Testis (tissue), 2 donors: ENCODE results near the gene MAPKAPK2.

Source experiments
- POLR2A ChIP-seq: fragments of 450-650 bp; IDR thresholded peaks from one replicate; pipeline ENCODE4 v1.6.1; 2017; ENCODE audit warnings: antibody characterized with exemption, mild to moderate bottlenecking, moderate library complexity
- TF ChIP-seq, protein P1 (sequence below), 3 experiments: fragments of 450-650 bp in 2 of 3; fragments of 200-600 bp in 1 of 3; sonication (generic) in 1 of 3; IDR thresholded peaks; one replicate each; pipeline ENCODE4 v1.5.1; 2016 to 2019; ENCODE audit warnings: antibody characterized with exemption in 3 of 3, mild to moderate bottlenecking in 2 of 3, moderate library complexity in 1 of 3

GRCh38 chr1:206736878-206737728, 52.4 kb downstream of the MAPKAPK2 start:
- TF ChIP-seq, protein P1, sequence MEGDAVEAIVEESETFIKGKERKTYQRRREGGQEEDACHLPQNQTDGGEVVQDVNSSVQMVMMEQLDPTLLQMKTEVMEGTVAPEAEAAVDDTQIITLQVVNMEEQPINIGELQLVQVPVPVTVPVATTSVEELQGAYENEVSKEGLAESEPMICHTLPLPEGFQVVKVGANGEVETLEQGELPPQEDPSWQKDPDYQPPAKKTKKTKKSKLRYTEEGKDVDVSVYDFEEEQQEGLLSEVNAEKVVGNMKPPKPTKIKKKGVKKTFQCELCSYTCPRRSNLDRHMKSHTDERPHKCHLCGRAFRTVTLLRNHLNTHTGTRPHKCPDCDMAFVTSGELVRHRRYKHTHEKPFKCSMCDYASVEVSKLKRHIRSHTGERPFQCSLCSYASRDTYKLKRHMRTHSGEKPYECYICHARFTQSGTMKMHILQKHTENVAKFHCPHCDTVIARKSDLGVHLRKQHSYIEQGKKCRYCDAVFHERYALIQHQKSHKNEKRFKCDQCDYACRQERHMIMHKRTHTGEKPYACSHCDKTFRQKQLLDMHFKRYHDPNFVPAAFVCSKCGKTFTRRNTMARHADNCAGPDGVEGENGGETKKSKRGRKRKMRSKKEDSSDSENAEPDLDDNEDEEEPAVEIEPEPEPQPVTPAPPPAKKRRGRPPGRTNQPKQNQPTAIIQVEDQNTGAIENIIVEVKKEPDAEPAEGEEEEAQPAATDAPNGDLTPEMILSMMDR (IDR thresholded peaks at IDR 0.05): no peak
- TF ChIP-seq POLR2A: no peak
